ENCODE data around the gene PDXP.

DNA sequence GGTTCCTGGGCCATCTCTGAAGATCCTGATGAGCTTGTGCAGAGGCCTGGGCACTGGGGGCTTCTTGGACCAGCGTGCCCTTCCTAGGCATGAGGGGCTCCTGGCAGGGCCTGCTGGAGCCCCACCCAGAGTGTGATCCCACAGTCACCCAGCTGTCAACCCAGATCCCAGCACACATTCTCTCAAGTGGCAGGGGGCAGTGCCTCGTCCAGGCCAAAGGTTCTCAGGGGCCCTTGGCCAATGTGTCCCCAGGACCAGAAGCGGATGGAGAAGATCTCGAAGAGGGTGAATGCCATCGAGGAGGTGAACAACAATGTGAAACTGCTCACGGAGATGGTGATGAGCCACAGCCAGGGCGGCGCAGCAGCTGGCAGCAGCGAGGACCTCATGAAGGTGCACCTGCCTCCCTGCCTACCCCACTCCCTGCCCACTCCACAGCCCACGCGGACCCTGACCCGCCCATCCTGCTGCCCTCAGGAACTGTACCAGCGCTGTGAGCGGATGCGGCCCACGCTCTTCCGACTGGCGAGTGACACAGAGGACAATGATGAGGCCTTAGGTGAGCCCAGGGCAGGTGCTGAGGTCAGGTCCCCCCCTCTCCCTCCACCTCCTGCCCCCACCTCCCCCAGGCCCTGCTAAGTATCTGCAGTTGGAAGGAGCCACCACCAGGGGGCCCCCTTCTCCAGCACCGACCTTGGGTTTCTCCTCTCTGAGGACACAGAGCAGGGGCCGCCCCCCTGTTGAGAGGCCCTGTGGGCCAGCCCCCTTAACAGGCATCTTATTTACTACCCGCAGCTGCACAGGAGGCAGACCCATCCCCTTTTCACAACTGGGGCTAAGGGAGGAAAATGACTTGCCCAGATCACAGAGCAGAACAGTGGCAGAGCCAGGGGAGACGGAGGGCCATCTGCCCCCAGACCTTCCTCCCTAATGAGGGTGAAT, 35.2 kb upstream of the PDXP start:
- no peak for TF ChIP-seq REST (IDR thresholded peaks at IDR 0.05; ENCODE audit: borderline replicate concordance in 1 of 2, low read depth in 1 of 2, low read length in 2 of 2)
- no peak for TF ChIP-seq REPIN1 (CRISPR knock-in tag; IDR thresholded peaks at IDR 0.05; ENCODE audit: borderline replicate concordance, low read depth)
- TF ChIP-seq, protein P1, sequence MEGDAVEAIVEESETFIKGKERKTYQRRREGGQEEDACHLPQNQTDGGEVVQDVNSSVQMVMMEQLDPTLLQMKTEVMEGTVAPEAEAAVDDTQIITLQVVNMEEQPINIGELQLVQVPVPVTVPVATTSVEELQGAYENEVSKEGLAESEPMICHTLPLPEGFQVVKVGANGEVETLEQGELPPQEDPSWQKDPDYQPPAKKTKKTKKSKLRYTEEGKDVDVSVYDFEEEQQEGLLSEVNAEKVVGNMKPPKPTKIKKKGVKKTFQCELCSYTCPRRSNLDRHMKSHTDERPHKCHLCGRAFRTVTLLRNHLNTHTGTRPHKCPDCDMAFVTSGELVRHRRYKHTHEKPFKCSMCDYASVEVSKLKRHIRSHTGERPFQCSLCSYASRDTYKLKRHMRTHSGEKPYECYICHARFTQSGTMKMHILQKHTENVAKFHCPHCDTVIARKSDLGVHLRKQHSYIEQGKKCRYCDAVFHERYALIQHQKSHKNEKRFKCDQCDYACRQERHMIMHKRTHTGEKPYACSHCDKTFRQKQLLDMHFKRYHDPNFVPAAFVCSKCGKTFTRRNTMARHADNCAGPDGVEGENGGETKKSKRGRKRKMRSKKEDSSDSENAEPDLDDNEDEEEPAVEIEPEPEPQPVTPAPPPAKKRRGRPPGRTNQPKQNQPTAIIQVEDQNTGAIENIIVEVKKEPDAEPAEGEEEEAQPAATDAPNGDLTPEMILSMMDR (CRISPR knock-in tag; IDR thresholded peaks at IDR 0.05) = peak; percentile 78
- TF ChIP-seq, protein P2, sequence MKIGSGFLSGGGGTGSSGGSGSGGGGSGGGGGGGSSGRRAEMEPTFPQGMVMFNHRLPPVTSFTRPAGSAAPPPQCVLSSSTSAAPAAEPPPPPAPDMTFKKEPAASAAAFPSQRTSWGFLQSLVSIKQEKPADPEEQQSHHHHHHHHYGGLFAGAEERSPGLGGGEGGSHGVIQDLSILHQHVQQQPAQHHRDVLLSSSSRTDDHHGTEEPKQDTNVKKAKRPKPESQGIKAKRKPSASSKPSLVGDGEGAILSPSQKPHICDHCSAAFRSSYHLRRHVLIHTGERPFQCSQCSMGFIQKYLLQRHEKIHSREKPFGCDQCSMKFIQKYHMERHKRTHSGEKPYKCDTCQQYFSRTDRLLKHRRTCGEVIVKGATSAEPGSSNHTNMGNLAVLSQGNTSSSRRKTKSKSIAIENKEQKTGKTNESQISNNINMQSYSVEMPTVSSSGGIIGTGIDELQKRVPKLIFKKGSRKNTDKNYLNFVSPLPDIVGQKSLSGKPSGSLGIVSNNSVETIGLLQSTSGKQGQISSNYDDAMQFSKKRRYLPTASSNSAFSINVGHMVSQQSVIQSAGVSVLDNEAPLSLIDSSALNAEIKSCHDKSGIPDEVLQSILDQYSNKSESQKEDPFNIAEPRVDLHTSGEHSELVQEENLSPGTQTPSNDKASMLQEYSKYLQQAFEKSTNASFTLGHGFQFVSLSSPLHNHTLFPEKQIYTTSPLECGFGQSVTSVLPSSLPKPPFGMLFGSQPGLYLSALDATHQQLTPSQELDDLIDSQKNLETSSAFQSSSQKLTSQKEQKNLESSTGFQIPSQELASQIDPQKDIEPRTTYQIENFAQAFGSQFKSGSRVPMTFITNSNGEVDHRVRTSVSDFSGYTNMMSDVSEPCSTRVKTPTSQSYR (CRISPR knock-in tag; IDR thresholded peaks at IDR 0.05; ENCODE audit: borderline replicate concordance) = no peak
- TF ChIP-seq POLR2AphosphoS5 (IDR thresholded peaks at IDR 0.05; ENCODE audit: low read depth, low read length) = no peak
- TF ChIP-seq, protein P3, sequence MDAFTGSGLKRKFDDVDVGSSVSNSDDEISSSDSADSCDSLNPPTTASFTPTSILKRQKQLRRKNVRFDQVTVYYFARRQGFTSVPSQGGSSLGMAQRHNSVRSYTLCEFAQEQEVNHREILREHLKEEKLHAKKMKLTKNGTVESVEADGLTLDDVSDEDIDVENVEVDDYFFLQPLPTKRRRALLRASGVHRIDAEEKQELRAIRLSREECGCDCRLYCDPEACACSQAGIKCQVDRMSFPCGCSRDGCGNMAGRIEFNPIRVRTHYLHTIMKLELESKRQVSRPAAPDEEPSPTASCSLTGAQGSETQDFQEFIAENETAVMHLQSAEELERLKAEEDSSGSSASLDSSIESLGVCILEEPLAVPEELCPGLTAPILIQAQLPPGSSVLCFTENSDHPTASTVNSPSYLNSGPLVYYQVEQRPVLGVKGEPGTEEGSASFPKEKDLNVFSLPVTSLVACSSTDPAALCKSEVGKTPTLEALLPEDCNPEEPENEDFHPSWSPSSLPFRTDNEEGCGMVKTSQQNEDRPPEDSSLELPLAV (CRISPR knock-in tag; conservative IDR thresholded peaks at IDR 0.05; ENCODE audit: low read depth) = no peak
- no peak for TF ChIP-seq EZH2 (conservative IDR thresholded peaks at IDR 0.05; ENCODE audit: low read depth, low read length)
- no peak for TF ChIP-seq SP2 (CRISPR knock-in tag; IDR thresholded peaks at IDR 0.05)
- TF ChIP-seq POLR2A (IDR thresholded peaks at IDR 0.05; ENCODE audit: insufficient read depth in 1 of 2, low read depth in 2 of 2, low read length in 2 of 2) = no peak

Data from HepG2 (cell line).